ENCODE measurements around the gene CTU2. TPM values are rescaled to one million over a fixed set of nuclear protein-coding genes. Genes with fewer than 3 reads are reported as not detected.

CTU2 gene
- total and polyA plus RNA-seq, 9 of the 15 experiments (the other 6 are each of a cell fraction or from before 2014, with no cell fraction given): 1.3 to 105 (median 23.2) TPM

DNA sequence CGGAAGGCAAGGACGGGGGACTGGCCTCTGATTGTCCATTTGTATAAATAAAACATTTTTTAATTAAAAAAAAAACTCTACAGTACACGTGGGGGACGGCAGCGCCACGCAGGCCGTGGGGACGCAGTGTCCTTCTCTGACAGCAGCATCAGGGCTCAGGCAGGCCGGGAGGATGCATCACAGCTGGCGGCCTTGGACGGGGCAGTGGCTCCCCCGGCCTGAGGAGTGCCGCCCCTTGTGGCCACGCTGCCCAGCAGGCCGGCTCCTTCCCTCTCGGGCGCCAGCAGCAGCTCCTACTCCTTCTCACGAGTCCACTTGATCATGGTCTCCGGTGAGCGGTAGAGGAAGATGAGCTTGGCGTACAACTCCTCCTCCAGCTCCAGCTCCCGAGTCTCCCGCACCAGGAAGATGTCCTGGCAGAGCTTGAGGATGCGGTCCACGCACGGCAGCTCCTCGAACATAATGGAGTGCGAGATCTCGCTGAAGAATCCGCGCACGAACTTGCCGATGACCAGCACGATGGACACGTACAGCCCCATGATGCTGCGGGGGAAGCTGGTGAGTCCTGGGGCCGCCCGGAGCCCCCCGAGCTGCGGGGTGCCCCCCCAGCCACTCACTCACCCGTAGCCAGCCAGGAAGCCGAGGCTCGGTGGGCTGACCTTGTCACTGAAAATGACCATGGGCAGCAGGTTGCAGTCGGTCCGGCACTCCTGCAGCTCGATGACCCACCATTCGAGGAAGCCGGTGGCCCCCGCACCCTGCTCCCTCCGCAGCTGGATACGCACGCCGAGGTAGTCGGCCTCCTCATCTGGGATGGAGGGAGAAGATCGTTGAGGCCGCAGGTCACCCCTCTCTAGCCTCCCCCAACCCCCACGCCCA lies 9.2 kb downstream of the CTU2 start (continued):
- TF ChIP-seq, protein P1, sequence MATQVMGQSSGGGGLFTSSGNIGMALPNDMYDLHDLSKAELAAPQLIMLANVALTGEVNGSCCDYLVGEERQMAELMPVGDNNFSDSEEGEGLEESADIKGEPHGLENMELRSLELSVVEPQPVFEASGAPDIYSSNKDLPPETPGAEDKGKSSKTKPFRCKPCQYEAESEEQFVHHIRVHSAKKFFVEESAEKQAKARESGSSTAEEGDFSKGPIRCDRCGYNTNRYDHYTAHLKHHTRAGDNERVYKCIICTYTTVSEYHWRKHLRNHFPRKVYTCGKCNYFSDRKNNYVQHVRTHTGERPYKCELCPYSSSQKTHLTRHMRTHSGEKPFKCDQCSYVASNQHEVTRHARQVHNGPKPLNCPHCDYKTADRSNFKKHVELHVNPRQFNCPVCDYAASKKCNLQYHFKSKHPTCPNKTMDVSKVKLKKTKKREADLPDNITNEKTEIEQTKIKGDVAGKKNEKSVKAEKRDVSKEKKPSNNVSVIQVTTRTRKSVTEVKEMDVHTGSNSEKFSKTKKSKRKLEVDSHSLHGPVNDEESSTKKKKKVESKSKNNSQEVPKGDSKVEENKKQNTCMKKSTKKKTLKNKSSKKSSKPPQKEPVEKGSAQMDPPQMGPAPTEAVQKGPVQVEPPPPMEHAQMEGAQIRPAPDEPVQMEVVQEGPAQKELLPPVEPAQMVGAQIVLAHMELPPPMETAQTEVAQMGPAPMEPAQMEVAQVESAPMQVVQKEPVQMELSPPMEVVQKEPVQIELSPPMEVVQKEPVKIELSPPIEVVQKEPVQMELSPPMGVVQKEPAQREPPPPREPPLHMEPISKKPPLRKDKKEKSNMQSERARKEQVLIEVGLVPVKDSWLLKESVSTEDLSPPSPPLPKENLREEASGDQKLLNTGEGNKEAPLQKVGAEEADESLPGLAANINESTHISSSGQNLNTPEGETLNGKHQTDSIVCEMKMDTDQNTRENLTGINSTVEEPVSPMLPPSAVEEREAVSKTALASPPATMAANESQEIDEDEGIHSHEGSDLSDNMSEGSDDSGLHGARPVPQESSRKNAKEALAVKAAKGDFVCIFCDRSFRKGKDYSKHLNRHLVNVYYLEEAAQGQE (IDR thresholded peaks at IDR 0.05; ENCODE audit: borderline replicate concordance): no peak
- TF ChIP-seq, protein P1 (CRISPR knock-in tag; IDR thresholded peaks at IDR 0.05; ENCODE audit: low read depth): no peak
- TF ChIP-seq YBX1 (IDR thresholded peaks at IDR 0.05) (no peak), ZC3H11A (IDR thresholded peaks at IDR 0.05; ENCODE audit: low read depth, low read length) (no peak), NCOA6 (IDR thresholded peaks at IDR 0.05) (no peak), MTF1 (CRISPR knock-in tag; IDR thresholded peaks at IDR 0.05; ENCODE audit: borderline replicate concordance) (no peak)
- TF ChIP-seq, protein P2, sequence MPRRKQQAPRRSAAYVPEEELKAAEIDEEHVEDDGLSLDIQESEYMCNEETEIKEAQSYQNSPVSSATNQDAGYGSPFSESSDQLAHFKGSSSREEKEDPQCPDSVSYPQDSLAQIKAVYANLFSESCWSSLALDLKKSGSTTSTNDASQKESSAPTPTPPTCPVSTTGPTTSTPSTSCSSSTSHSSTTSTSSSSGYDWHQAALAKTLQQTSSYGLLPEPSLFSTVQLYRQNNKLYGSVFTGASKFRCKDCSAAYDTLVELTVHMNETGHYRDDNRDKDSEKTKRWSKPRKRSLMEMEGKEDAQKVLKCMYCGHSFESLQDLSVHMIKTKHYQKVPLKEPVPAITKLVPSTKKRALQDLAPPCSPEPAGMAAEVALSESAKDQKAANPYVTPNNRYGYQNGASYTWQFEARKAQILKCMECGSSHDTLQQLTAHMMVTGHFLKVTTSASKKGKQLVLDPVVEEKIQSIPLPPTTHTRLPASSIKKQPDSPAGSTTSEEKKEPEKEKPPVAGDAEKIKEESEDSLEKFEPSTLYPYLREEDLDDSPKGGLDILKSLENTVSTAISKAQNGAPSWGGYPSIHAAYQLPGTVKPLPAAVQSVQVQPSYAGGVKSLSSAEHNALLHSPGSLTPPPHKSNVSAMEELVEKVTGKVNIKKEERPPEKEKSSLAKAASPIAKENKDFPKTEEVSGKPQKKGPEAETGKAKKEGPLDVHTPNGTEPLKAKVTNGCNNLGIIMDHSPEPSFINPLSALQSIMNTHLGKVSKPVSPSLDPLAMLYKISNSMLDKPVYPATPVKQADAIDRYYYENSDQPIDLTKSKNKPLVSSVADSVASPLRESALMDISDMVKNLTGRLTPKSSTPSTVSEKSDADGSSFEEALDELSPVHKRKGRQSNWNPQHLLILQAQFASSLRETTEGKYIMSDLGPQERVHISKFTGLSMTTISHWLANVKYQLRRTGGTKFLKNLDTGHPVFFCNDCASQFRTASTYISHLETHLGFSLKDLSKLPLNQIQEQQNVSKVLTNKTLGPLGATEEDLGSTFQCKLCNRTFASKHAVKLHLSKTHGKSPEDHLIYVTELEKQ (CRISPR knock-in tag; IDR thresholded peaks at IDR 0.05): no peak
- TF ChIP-seq, protein P3, sequence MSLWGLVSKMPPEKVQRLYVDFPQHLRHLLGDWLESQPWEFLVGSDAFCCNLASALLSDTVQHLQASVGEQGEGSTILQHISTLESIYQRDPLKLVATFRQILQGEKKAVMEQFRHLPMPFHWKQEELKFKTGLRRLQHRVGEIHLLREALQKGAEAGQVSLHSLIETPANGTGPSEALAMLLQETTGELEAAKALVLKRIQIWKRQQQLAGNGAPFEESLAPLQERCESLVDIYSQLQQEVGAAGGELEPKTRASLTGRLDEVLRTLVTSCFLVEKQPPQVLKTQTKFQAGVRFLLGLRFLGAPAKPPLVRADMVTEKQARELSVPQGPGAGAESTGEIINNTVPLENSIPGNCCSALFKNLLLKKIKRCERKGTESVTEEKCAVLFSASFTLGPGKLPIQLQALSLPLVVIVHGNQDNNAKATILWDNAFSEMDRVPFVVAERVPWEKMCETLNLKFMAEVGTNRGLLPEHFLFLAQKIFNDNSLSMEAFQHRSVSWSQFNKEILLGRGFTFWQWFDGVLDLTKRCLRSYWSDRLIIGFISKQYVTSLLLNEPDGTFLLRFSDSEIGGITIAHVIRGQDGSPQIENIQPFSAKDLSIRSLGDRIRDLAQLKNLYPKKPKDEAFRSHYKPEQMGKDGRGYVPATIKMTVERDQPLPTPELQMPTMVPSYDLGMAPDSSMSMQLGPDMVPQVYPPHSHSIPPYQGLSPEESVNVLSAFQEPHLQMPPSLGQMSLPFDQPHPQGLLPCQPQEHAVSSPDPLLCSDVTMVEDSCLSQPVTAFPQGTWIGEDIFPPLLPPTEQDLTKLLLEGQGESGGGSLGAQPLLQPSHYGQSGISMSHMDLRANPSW (CRISPR knock-in tag; IDR thresholded peaks at IDR 0.05): no peak
